HUES6 (cell line): ENCODE data around the gene ALX4.

Source experiments
- H3K27ac ChIP-seq: 2 replicates; pipeline ENCODE4 v1.7.0; 2013; ENCODE audit warnings: low read depth, mild to moderate bottlenecking, low read length, inconsistent platforms
- H3K27me3 ChIP-seq: 2 replicates; pipeline ENCODE4 v1.6.1; 2013; ENCODE audit warnings: low read length; ENCODE audit not compliant: control insufficient read depth, insufficient read depth
- H3K36me3 ChIP-seq: 2 replicates; pipeline ENCODE4 v1.6.1; 2013; ENCODE audit warnings: low read length; ENCODE audit not compliant: control insufficient read depth, insufficient read depth
- H3K4me1 ChIP-seq: 2 replicates; pipeline ENCODE4 v1.6.1; 2013; ENCODE audit warnings: low read length; ENCODE audit not compliant: control insufficient read depth, insufficient read depth
- H3K4me3 ChIP-seq: 2 replicates; pipeline ENCODE4 v1.5.1; 2013; ENCODE audit warnings: low read depth, low read length
- H3K9ac ChIP-seq: one replicate; pipeline ENCODE4 v1.6.1; 2013; ENCODE audit warnings: mild to moderate bottlenecking, low read length
- H3K9me3 ChIP-seq: 2 replicates; pipeline ENCODE4 v1.6.1; 2013; ENCODE audit warnings: low read depth, low read length; ENCODE audit not compliant: control insufficient read depth, insufficient read depth

The ALX4 gene

DNA sequence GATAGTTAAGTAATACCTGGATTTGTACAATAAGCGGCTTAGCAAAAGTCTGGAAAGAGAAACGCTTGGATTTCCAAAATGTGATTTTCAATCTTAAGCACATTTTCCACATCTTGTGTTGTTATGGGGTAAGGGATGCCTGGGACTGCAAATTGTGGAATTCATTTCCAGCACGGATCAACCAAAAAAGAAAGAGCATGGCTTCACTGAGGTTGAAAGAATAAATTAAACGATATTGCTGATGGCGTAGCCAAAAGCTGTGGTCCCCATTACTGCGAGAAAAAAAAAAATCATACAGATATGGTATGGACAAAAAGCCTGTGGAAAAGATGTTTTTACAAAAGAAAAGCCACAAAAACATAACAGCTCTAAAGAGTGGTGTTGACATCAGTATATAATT, 26.0 kb upstream of the ALX4 start:
- no peaks in the 10 kb centered on the region for H3K36me3 ChIP-seq
- no peak overlapping the region for H3K4me3 ChIP-seq
- peaks cover 68% of the 10 kb centered on the region for H3K27me3 ChIP-seq
- no peak overlapping the region for H3K27ac ChIP-seq
- H3K9ac ChIP-seq: no peak overlapping the region
- no peaks in the 10 kb centered on the region for H3K9me3 ChIP-seq
- peaks cover 17% of the 10 kb centered on the region for H3K4me1 ChIP-seq

GRCh38 chr11:44335052-44335760, 25.3 kb upstream of the ALX4 start:
- Histone ChIP-seq H3K9me3 (no peaks in the 10 kb centered on the region), H3K27me3 (peaks cover 75% of the 10 kb centered on the region), H3K27ac (no peak overlapping the region), H3K36me3 (no peaks in the 10 kb centered on the region), H3K4me3 (peak overlapping the region; percentile 29; the same call in 1 of the 2 replicates), H3K4me1 (peaks cover 17% of the 10 kb centered on the region), H3K9ac (no peak overlapping the region)

- H3K4me3 ChIP-seq: peak overlapping the region; percentile 29; the same call in 1 of the 2 replicates
Observed at GRCh38 chr11:44334356-44335004, 24.5 kb upstream of the ALX4 start.

DNA sequence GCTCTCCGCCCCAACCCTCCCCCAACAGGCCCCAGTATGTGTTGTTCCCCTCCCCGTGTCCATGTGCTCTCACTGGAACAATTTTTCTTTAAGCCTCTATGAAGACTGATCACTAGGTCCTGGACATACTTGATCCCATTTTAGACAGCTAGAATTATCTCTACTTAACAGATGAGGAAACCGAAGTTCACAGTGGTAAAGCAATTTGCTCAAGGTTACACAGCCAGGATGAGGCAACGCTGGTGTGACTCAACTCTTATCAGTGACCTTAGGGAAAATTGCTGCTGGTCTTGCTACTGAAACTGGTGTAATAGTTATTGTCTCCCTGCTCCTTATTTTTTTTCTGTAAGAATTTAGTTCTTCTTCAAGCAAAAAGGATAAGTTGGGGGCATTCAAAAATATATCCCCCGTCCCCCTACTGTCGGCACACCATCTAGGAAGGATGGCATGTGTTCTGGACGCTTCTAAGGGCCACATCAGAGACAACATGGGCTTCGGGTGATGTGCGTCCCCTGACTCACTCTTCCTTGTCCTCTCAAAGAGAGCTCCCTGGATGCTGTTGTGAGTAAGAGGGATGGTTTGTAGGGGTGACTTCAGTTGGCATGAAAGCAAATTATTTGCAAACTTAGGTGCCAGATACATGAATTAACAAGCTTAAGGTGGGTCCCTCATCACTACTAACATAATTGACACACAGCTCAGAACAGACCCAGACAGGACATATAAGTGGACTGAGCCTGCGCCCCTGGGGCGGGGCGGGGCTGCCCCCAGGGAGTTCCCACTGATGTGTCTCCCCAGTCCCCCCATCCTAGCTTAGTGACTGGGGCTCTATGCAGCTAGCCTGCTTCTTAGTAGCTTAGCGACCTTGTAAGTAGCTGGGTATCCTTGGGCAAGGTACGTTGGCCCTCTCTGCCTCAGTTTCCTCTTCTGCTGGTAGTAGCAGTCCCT, 23.6 kb upstream of the ALX4 start:
- peaks cover 88% of the 10 kb centered on the region for H3K27me3 ChIP-seq

More at GRCh38 chr11:44334356-44335004, 24.5 kb upstream of the ALX4 start:
- Histone ChIP-seq H3K27ac (no peak overlapping the region), H3K9ac (no peak overlapping the region), H3K4me1 (peaks cover 17% of the 10 kb centered on the region), H3K36me3 (no peaks in the 10 kb centered on the region), H3K27me3 (peaks cover 82% of the 10 kb centered on the region), H3K9me3 (no peaks in the 10 kb centered on the region)

GRCh38 chr11:44332665-44333064, 22.7 kb upstream of the ALX4 start:
- Histone ChIP-seq H3K36me3 (no peaks in the 10 kb centered on the region), H3K4me3 (no peak overlapping the region), H3K27me3 (peaks cover 84% of the 10 kb centered on the region), H3K9ac (no peak overlapping the region), H3K4me1 (peaks cover 14% of the 10 kb centered on the region), H3K27ac (no peak overlapping the region), H3K9me3 (no peaks in the 10 kb centered on the region)

More for the DNA sequence above, 23.6 kb upstream of the ALX4 start:
- Histone ChIP-seq H3K27ac (no peak overlapping the region), H3K9ac (no peak overlapping the region), H3K9me3 (no peaks in the 10 kb centered on the region), H3K4me1 (peaks cover 14% of the 10 kb centered on the region), H3K4me3 (no peak overlapping the region), H3K36me3 (no peaks in the 10 kb centered on the region)

DNA sequence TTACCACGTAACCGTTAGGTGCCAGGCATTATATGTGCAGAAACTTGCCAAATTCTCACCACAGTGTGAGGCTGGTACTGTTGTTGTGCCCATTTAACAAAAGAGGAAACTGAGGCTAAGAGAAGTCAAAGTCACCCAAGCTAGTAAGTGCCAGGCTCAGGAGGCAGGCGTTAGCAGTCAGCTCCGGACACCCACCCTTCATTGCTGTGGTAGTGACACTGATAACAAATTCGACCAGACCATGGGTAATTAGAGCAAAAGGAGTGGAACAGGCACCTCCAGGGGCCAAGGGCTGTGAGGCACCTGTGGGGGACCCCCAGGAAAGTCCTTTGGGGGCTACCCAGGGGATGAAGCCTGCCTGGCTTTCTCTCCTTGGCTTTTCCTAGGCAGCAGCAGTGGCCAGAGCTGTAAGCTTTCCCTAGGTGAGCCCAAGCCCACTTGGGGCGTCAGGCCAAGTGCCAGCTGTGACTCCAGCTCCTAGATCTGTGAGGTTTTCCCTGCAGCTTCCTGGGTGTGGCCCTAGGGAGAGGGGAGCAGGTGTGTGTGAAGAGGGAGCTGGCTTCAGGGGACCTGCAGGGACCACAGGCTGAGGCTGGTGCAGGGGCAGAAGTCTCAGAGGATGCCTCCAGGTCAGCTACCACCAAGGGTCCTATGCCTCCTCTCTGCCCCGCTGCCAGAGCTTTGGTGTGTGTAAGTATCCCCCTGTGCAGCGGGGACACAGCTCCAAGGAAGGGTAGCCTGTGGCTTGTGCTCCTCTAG, 19.7 kb upstream of the ALX4 start:
- H3K4me1 ChIP-seq: peaks cover 7% of the 10 kb centered on the region
- H3K9ac ChIP-seq: no peak overlapping the region
- H3K27me3 ChIP-seq: peaks cover 84% of the 10 kb centered on the region
- no peak overlapping the region for H3K27ac ChIP-seq
- H3K4me3 ChIP-seq: no peak overlapping the region
- no peaks in the 10 kb centered on the region for H3K36me3 ChIP-seq
- H3K9me3 ChIP-seq: no peaks in the 10 kb centered on the region

- Histone ChIP-seq H3K4me1 (no peaks in the 10 kb centered on the region; the same call in 1 of the 2 replicates), H3K27ac (no peak overlapping the region), H3K9me3 (no peaks in the 10 kb centered on the region), H3K36me3 (no peaks in the 10 kb centered on the region), H3K27me3 (peaks cover 84% of the 10 kb centered on the region), H3K9ac (no peak overlapping the region), H3K4me3 (no peak overlapping the region)
Observed at GRCh38 chr11:44328138-44328660, 18.3 kb upstream of the ALX4 start.

DNA sequence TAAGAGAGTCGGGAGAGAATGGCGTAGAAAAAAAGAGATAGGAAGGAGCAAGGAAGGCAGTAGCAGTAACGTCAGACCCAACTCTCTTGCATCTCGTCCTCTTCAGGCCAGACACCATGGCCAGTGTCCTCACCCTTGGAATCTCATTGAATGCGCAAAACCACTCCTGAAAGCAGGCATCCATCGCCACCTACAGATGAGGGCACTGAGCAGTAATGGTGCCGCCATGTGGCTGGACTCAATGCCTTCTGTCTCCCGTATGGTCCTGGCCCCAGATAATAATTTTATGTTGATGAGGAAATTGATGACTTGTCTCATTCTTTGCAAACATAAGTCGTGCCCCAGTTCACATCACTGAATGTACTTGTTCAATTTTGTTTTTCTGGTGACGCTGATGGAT, 17.8 kb upstream of the ALX4 start:
- H3K27me3 ChIP-seq: peaks cover 87% of the 10 kb centered on the region
- H3K27ac ChIP-seq: no peak overlapping the region
- H3K4me1 ChIP-seq: no peaks in the 10 kb centered on the region; the same call in 1 of the 2 replicates
- no peaks in the 10 kb centered on the region for H3K9me3 ChIP-seq
- no peak overlapping the region for H3K9ac ChIP-seq
- no peak overlapping the region for H3K4me3 ChIP-seq
- H3K36me3 ChIP-seq: no peaks in the 10 kb centered on the region

DNA sequence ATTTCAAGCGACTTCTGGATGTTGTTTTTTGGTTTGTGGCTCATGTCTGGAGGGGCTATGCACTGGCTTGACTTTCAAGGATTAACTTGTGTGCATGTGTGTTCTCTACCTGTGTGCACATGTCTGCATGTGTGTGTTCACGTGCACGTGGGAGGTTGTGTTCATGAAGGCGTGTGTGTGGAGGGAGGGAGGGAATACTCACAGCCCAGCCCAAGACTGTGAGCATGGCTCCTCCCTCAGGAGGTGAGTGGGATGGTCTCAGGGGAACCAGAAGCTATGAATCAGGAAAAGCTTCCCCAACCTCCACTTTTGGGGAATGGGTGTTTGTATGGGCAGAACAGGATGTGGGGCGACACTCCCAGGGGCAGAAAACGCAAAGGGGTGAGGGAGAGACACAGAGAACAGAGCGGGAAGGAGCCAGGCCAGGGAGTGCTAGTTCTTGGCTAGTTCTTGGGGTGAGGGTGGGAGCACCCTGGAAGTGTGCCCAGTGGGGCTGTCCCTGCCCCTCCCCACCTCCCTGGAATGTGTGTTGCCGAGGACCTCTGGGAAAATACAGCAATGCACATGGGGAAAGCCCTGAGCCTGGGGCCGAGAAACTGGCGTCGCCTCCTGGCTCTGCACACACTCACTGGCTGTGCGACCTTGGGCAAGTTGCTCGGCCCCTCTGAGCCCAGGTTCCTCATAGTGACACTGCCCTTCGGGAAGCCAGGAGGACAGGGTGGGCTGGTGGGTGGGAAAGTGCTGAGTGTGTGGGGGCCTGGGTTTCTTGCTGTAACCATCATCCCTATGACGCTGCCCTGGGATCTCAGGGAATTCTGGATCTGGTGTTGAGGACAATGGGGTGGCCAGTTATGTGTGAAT, 16.9 kb upstream of the ALX4 start:
- H3K4me3 ChIP-seq: no peak overlapping the region
- H3K27me3 ChIP-seq: peaks cover 87% of the 10 kb centered on the region
- H3K36me3 ChIP-seq: no peaks in the 10 kb centered on the region
- no peak overlapping the region for H3K27ac ChIP-seq
- no peaks in the 10 kb centered on the region; the same call in 1 of the 2 replicates for H3K4me1 ChIP-seq
- no peak overlapping the region for H3K9ac ChIP-seq
- H3K9me3 ChIP-seq: no peaks in the 10 kb centered on the region
